ENCODE measurements around the gene AASS.

DNA sequence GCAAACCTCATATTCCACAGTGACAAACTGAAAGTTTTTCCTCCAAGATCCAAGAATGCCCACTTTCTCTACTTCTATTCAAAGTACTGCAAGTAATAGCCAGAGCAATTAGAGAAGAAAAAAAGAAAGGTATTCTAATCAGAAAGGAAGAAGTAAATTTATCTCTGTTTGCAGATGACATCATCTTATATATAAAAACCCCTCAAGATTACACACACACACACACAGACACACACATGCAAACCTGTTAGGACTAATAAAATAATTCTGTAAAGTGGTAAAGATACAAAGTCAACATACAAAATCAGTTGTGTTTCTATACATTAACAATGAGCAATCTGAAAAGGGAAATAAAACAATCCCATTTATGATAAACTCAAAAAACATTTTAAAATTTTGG, 44.7 kb upstream of the AASS start:
- TF ChIP-seq, protein P1, sequence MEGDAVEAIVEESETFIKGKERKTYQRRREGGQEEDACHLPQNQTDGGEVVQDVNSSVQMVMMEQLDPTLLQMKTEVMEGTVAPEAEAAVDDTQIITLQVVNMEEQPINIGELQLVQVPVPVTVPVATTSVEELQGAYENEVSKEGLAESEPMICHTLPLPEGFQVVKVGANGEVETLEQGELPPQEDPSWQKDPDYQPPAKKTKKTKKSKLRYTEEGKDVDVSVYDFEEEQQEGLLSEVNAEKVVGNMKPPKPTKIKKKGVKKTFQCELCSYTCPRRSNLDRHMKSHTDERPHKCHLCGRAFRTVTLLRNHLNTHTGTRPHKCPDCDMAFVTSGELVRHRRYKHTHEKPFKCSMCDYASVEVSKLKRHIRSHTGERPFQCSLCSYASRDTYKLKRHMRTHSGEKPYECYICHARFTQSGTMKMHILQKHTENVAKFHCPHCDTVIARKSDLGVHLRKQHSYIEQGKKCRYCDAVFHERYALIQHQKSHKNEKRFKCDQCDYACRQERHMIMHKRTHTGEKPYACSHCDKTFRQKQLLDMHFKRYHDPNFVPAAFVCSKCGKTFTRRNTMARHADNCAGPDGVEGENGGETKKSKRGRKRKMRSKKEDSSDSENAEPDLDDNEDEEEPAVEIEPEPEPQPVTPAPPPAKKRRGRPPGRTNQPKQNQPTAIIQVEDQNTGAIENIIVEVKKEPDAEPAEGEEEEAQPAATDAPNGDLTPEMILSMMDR (IDR thresholded peaks at IDR 0.05): no peak
- TF ChIP-seq POLR2A (IDR thresholded peaks at IDR 0.05): no peak

All from adrenal gland (tissue), 5 donors.